Neural cell (in vitro differentiated cells): Measurements from ENCODE around the gene SYNRG. TPM values are rescaled to one million over a fixed set of nuclear protein-coding genes. Genes with fewer than 3 reads are reported as not detected.

Source experiments
- H2AFZ ChIP-seq: fragments of 200-600, 300-800 bp; sonication (generic), shearing (Covaris generic); 2 replicates; pipeline ENCODE4 v1.6.0; 2014; ENCODE audit warnings: low read depth, mild to moderate bottlenecking, antibody characterized with exemption, low read length, moderate library complexity
- H3F3A ChIP-seq: fragments of 200-600 bp; shearing (Covaris generic); 2 replicates; pipeline ENCODE4 v1.6.1; 2016; ENCODE audit warnings: mild to moderate bottlenecking, moderate library complexity, mixed read lengths, antibody characterized with exemption, low read length; ENCODE audit not compliant: insufficient read depth, poor library complexity, severe bottlenecking
- H3K27ac ChIP-seq: fragments of 200-600, 300-800 bp; sonication (generic), shearing (Covaris generic); 2 replicates; pipeline ENCODE4 v1.5.1; 2014; ENCODE audit warnings: mild to moderate bottlenecking, low read length, moderate library complexity
- H3K27me3 ChIP-seq: fragments of 300-800, 200-600 bp; sonication (generic), shearing (Covaris generic); 2 replicates; pipeline ENCODE4 v1.6.0; 2014; ENCODE audit warnings: mild to moderate bottlenecking, low read depth, low read length, moderate library complexity; ENCODE audit not compliant: insufficient read depth
- H3K36me3 ChIP-seq: fragments of 300-800, 200-600 bp; sonication (generic), shearing (Covaris generic); 2 replicates; pipeline ENCODE4 v1.5.1; 2014; ENCODE audit warnings: mild to moderate bottlenecking, antibody characterized with exemption, low read length, moderate library complexity; ENCODE audit not compliant: insufficient read depth
- H3K4me2 ChIP-seq: fragments of 300-800, 200-600 bp; sonication (generic), shearing (Covaris generic); 2 replicates; pipeline ENCODE4 v1.6.0; 2014; ENCODE audit warnings: mild to moderate bottlenecking, low read length
- H3K4me3 ChIP-seq: fragments of 300-800, 200-600 bp; sonication (generic), shearing (Covaris generic); 2 replicates; pipeline ENCODE4 v1.5.1; 2014; ENCODE audit warnings: mild to moderate bottlenecking, low read length, moderate library complexity
- H3K79me2 ChIP-seq: fragments of 200-600 bp; shearing (Covaris generic); replicated peaks from 2 replicates; pipeline ENCODE4 v1.6.0; 2014; ENCODE audit warnings: mild to moderate bottlenecking, low read length, moderate library complexity; ENCODE audit not compliant: insufficient read depth
- H3K9ac ChIP-seq: fragments of 300-800, 200-600 bp; sonication (generic), shearing (Covaris generic); 2 replicates; pipeline ENCODE4 v1.6.1; 2016; ENCODE audit warnings: mild to moderate bottlenecking, low read length, mixed read lengths
- H3K9me2 ChIP-seq: fragments of 200-600 bp; shearing (Covaris generic); 2 replicates; pipeline ENCODE4 v1.6.1; 2016; ENCODE audit warnings: mild to moderate bottlenecking, low read length, mixed read lengths; ENCODE audit not compliant: insufficient read depth
- H3K9me3 ChIP-seq: fragments of 200-600, 300-800 bp; sonication (generic), shearing (Covaris generic); 2 replicates; pipeline ENCODE4 v1.6.1; 2016; ENCODE audit warnings: mild to moderate bottlenecking, mixed run types, low read length, moderate library complexity, mixed read lengths
- H4K20me1 ChIP-seq: fragments of 200-600 bp; shearing (Covaris generic); 2 replicates; pipeline ENCODE4 v1.6.1; 2016; ENCODE audit warnings: mild to moderate bottlenecking, mixed run types; ENCODE audit not compliant: insufficient read depth
- CTCF ChIP-seq: fragments of 450-650 bp; IDR thresholded peaks from 2 replicates; pipeline ENCODE4 v1.5.1; 2014; ENCODE audit warnings: antibody characterized with exemption, mild to moderate bottlenecking, moderate library complexity; ENCODE audit not compliant: poor library complexity, severe bottlenecking
- EP300 ChIP-seq: fragments of 450-650 bp; conservative IDR thresholded peaks from 2 replicates; pipeline ENCODE4 v1.6.1; 2014; ENCODE audit warnings: antibody characterized with exemption, mild to moderate bottlenecking, moderate library complexity; ENCODE audit not compliant: poor library complexity, severe bottlenecking
- EZH2 ChIP-seq: fragments of 200-600, 300-800 bp; shearing (Covaris generic), sonication (generic); IDR thresholded peaks from 2 replicates; pipeline ENCODE4 v1.6.1; 2014; ENCODE audit warnings: antibody characterized with exemption, low read length, borderline replicate concordance, mild to moderate bottlenecking; ENCODE audit not compliant: insufficient read depth, poor library complexity, severe bottlenecking
- MXI1 ChIP-seq: fragments of 450-650 bp; conservative IDR thresholded peaks from 2 replicates; pipeline ENCODE4 v1.6.1; 2014; ENCODE audit warnings: antibody characterized with exemption, mild to moderate bottlenecking; ENCODE audit not compliant: poor library complexity, severe bottlenecking
- POLR2AphosphoS5 ChIP-seq: IDR thresholded peaks from 2 replicates; pipeline ENCODE4 v1.6.1; 2012
- RAD21 ChIP-seq: fragments of 450-650 bp; conservative IDR thresholded peaks from 2 replicates; pipeline ENCODE4 v1.6.1; 2014; ENCODE audit warnings: antibody characterized with exemption, mild to moderate bottlenecking, moderate library complexity
- REST ChIP-seq: IDR thresholded peaks from 2 replicates; pipeline ENCODE4 v1.6.1; 2012; ENCODE audit warnings: borderline replicate concordance
- SMC3 ChIP-seq: fragments of 450-650 bp; conservative IDR thresholded peaks from 2 replicates; pipeline ENCODE4 v1.6.1; 2014; ENCODE audit warnings: antibody characterized with exemption, mild to moderate bottlenecking, moderate library complexity; ENCODE audit not compliant: poor library complexity
- TAF1 ChIP-seq: IDR thresholded peaks from 2 replicates; pipeline ENCODE4 v1.6.1; 2012; ENCODE audit warnings: low read depth
- polyA plus RNA-seq: library from polyadenylated mRNA; depleted of rRNA; stranded (reverse); fragments of >200 nt; gene quantifications from 2 replicates; pipeline ENCODE4 v1.2.3, GENCODE V29; 2014

The SYNRG gene
- polyA plus RNA-seq, 1 donor from 2014 or later = 16.1 TPM

GRCh38 chr17:37614823-37615222 is 5.6 kb upstream of the SYNRG start:
- Histone ChIP-seq H3K27ac (no peak overlapping the region), H3K4me3 (no peak overlapping the region), H3F3A (peaks cover under 1% of the 10 kb centered on the region), H3K27me3 (no peaks in the 10 kb centered on the region), H3K9me2 (no peaks in the 10 kb centered on the region), H3K9me3 (no peaks in the 10 kb centered on the region), H3K36me3 (peaks cover 19% of the 10 kb centered on the region), H3K4me2 (no peak overlapping the region), H3K9ac (no peak overlapping the region), H4K20me1 (no peaks in the 10 kb centered on the region), H3K79me2 (no peaks in the 10 kb centered on the region), H2AFZ (no peak overlapping the region)
- TF ChIP-seq MXI1 (no peak), SMC3 (no peak), CTCF (no peak), REST (no peak), POLR2AphosphoS5 (no peak), EZH2 (no peak), RAD21 (no peak), TAF1 (no peak), EP300 (no peak)

GRCh38 chr17:37614391-37614790 is 5.2 kb upstream of the SYNRG start:
- peaks cover 3% of the 10 kb centered on the region for H3F3A ChIP-seq
- H3K9me2 ChIP-seq = no peaks in the 10 kb centered on the region
- H3K79me2 ChIP-seq = no peaks in the 10 kb centered on the region
- no peak overlapping the region for H3K4me2 ChIP-seq
- no peak for TF ChIP-seq EP300
- TF ChIP-seq EZH2 = no peak
- no peak for TF ChIP-seq SMC3
- no peak for TF ChIP-seq CTCF
- TF ChIP-seq TAF1 = no peak
- TF ChIP-seq MXI1 = no peak
- TF ChIP-seq REST = no peak
- no peak for TF ChIP-seq POLR2AphosphoS5
- TF ChIP-seq RAD21 = no peak
- H3K27me3 ChIP-seq = no peaks in the 10 kb centered on the region
- no peak overlapping the region for H3K27ac ChIP-seq
- H3K9ac ChIP-seq = no peak overlapping the region
- H3K9me3 ChIP-seq = no peaks in the 10 kb centered on the region
- H3K36me3 ChIP-seq = peaks cover 15% of the 10 kb centered on the region
- no peak overlapping the region for H2AFZ ChIP-seq
- H3K4me3 ChIP-seq = no peak overlapping the region
- no peaks in the 10 kb centered on the region for H4K20me1 ChIP-seq
